ENCODE data around the gene CWC27.

CWC27 gene, protein sequence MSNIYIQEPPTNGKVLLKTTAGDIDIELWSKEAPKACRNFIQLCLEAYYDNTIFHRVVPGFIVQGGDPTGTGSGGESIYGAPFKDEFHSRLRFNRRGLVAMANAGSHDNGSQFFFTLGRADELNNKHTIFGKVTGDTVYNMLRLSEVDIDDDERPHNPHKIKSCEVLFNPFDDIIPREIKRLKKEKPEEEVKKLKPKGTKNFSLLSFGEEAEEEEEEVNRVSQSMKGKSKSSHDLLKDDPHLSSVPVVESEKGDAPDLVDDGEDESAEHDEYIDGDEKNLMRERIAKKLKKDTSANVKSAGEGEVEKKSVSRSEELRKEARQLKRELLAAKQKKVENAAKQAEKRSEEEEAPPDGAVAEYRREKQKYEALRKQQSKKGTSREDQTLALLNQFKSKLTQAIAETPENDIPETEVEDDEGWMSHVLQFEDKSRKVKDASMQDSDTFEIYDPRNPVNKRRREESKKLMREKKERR

DNA sequence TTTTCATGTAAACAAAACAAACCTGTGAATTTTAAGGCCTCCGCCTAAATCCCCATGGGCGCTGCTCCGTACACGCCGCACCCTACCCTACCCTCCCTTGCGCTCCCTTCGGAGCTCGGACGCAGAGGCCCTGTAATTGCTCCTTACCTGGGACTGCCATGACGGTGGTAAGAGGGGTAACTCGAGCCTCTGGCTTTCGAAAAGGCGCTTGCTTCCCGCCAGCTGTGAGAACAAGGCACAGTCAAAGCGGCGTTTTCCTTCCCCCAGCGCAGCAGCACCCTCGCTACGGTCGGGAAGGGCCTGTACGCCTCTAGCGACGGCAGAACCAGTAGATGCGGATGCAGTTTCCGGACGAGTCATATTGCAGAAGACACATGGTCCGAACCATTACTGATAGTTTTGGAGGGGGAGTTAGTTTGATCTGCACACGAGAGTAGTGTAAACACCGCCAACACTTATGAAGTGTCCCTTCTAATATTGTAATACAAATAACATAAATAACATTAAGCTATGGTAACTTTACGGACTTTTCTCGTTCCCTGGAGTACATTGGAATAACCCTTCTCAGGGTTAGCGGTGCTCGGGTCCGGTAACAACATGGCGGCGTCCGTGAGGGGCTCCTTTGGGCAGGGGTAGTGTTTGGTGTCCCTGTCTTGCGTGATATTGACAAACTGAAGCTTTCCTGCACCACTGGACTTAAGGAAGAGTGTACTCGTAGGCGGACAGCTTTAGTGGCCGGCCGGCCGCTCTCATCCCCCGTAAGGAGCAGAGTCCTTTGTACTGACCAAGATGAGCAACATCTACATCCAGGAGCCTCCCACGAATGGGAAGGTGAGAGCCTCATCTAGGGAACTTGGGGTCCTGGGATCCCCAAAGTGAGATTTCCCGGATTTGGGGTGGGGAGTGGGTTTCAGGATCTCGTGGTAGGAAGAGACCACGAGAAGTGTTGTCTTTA, at the start of gene CWC27, which contains the start of gene SREK1IP1:
Gene CWC27 (plus strand): TSS at position 573 of the 955 bp plus-strand sequence. CDS start 217 bp downstream, at position 790.
Gene SREK1IP1 (minus strand): TSS at position 334 of the 955 bp plus-strand sequence. CDS start 174 bp downstream, at position 160.
- in situ Hi-C loops (cut with HindIII; ENCODE audit: low pct_unique_long_range_greater_than_20kb, low sequenced_read_pairs), result no loop called here
- DNase-seq (ENCODE audit: low read depth in 1 of 2, low spot score in 1 of 2), result peak; percentile 41 to 94
- peak; percentile 31; the same call in 1 of the 2 replicates for TF ChIP-seq JUND (IDR thresholded peaks at IDR 0.05; ENCODE audit: low read depth)

DNA sequence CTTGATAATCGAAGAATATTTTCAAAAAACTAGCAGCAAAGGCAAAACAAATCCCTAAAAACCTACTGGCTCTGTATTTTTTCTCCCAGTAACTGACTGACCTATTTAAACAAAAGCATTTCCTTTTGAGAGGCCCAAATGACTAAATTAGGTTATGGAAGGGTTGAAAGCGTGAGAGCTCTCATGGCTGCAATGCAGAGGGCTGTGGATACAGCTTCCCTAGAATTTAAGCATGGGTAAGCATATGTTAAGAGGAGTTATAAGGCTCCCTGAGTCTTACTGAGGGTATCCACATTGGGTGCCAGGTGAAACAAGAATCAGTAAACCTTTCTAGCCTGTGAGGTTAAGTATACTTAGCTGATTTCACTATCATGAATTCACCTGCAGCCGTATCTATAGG, 46.1 kb upstream of the CWC27 start:
- TF ChIP-seq JUND (IDR thresholded peaks at IDR 0.05; ENCODE audit: low read depth), result no peak
- in situ Hi-C loops (cut with HindIII; ENCODE audit: low pct_unique_long_range_greater_than_20kb, low sequenced_read_pairs), result no loop called here
- no peak for DNase-seq (ENCODE audit: low read depth in 1 of 2, low spot score in 1 of 2)

DNA sequence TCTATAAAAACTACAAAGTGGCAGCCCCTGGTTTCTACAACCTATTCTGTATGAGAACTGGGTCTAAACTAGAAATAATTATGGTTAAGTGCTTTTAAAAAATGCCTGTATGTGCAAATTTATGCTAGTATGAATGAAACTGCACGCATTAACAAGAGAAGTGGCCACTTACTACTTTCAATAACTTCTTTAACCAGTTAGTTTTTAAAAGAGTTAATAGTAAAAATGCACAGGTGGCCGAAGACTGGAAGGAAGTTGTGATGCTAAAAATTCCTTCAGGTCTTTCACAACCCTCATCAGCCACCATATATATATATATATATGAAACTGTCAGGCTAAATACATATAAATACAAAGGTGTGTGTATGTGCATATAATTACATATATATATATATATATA, 41.6 kb upstream of the CWC27 start:
- in situ Hi-C loops (cut with HindIII; ENCODE audit: low pct_unique_long_range_greater_than_20kb, low sequenced_read_pairs), result no loop called here
- DNase-seq (ENCODE audit: low read depth in 1 of 2, low spot score in 1 of 2), result no peak
- no peak for TF ChIP-seq JUND (IDR thresholded peaks at IDR 0.05; ENCODE audit: low read depth)

GRCh38 chr5:64742411-64742810, 26.3 kb upstream of the CWC27 start:
- DNase-seq (ENCODE audit: low read depth in 1 of 2, low spot score in 1 of 2), result no peak
- no peak for TF ChIP-seq JUND (IDR thresholded peaks at IDR 0.05; ENCODE audit: low read depth)
- in situ Hi-C loops (cut with HindIII; ENCODE audit: low pct_unique_long_range_greater_than_20kb, low sequenced_read_pairs), result no loop called here

- in situ Hi-C loops (cut with HindIII; ENCODE audit: low pct_unique_long_range_greater_than_20kb, low sequenced_read_pairs), result no loop called here
- no peak for DNase-seq (ENCODE audit: low read depth in 1 of 2, low spot score in 1 of 2)
- no peak for TF ChIP-seq JUND (IDR thresholded peaks at IDR 0.05; ENCODE audit: low read depth)
These were observed 25.9 kb upstream of the CWC27 start for GRCh38 chr5:64742821-64743220.

DNA sequence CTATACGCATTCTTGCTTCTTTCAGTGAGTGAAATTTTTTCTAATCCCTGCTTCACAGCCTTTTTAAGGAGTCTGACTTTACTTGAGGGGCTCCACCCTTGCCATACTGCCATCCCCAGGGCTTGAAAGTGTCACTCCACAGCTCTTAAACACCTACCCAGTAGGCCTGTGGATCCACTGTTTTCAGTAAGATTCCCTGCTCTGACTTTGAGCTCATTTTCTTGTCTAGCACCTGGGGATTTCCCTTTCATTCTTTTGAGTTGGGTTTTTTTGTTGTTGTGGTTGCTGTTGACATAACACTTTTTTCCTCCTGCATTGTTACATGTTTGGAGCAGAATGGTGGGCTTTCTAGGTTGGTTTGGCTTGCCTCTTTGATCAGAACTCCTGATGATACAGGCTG, 23.8 kb upstream of the CWC27 start:
- in situ Hi-C loops (cut with HindIII; ENCODE audit: low pct_unique_long_range_greater_than_20kb, low sequenced_read_pairs), result no loop called here

GRCh38 chr5:64746446-64746845, 22.3 kb upstream of the CWC27 start:
- in situ Hi-C loops (cut with HindIII; ENCODE audit: low pct_unique_long_range_greater_than_20kb, low sequenced_read_pairs), result no loop called here
- no peak for TF ChIP-seq JUND (IDR thresholded peaks at IDR 0.05; ENCODE audit: low read depth)
- DNase-seq (ENCODE audit: low read depth in 1 of 2, low spot score in 1 of 2), result no peak

More for the DNA sequence above, 23.8 kb upstream of the CWC27 start:
- TF ChIP-seq JUND (IDR thresholded peaks at IDR 0.05; ENCODE audit: low read depth), result no peak
- DNase-seq (ENCODE audit: low read depth in 1 of 2, low spot score in 1 of 2), result no peak

DNA sequence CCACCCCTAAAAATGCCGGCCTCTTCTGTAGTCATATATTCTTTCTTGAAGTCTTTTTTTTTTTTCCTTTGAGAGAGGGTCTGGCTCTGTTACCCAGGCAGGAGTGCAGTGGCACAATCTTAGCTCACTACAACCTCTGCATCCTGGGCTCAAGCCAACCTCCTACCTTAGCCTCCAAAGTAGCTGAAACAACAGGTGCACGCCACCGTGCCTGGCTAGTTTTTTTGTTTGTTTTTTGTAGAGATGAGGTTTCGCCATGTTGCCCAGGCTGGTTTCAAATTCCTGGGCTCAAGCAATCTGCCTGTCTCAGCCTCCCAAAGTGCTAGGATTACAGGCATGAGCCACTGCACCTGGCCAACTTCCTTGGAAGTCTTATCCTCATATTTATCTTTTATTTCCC, 19.3 kb upstream of the CWC27 start:
- no peak for DNase-seq (ENCODE audit: low read depth in 1 of 2, low spot score in 1 of 2)
- no peak for TF ChIP-seq JUND (IDR thresholded peaks at IDR 0.05; ENCODE audit: low read depth)
- in situ Hi-C loops (cut with HindIII; ENCODE audit: low pct_unique_long_range_greater_than_20kb, low sequenced_read_pairs), result no loop called here

DNA sequence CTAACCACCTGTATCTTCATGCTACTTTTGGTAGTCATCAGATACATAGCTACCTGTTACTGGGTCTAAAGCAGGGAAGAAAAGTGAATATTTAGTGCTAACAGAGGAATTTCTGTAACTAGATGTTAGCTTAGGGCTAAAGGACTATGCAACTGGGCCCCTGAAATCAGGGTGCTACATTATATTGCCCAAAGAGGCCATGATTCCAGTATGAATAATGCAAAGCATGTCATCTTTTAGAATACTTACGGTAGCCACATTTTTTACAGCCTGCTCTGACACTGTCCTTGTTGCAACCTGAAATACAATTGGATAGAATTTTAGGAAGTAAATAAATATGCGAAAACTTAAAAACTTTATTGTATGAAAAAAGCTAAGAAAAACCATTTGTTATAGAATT, 14.7 kb upstream of the CWC27 start:
- in situ Hi-C loops (cut with HindIII; ENCODE audit: low pct_unique_long_range_greater_than_20kb, low sequenced_read_pairs), result no loop called here
- no peak for TF ChIP-seq JUND (IDR thresholded peaks at IDR 0.05; ENCODE audit: low read depth)
- no peak for DNase-seq (ENCODE audit: low read depth in 1 of 2, low spot score in 1 of 2)

DNA sequence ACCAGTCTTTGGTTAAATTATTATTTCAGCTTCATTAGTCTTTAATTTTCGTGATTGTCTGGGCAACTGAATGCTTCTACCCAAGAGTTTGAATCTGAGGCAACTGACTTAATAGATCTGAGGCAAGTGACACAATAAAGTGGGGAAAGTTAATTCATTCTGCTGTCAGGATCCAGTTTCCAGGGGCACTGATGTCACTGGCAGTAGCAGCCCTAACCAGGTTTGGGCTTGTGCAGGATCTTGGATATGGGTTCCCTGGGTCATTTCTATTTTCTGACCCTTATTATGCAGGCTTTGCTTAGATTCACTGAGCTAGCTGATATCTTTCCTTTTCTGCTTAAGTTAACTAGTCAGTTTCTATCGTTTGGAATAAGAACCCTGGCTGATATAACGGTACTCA, 9.8 kb upstream of the CWC27 start:
- in situ Hi-C loops (cut with HindIII; ENCODE audit: low pct_unique_long_range_greater_than_20kb, low sequenced_read_pairs), result no loop called here
- no peak for TF ChIP-seq JUND (IDR thresholded peaks at IDR 0.05; ENCODE audit: low read depth)
- DNase-seq (ENCODE audit: low read depth in 1 of 2, low spot score in 1 of 2), result no peak

DNA sequence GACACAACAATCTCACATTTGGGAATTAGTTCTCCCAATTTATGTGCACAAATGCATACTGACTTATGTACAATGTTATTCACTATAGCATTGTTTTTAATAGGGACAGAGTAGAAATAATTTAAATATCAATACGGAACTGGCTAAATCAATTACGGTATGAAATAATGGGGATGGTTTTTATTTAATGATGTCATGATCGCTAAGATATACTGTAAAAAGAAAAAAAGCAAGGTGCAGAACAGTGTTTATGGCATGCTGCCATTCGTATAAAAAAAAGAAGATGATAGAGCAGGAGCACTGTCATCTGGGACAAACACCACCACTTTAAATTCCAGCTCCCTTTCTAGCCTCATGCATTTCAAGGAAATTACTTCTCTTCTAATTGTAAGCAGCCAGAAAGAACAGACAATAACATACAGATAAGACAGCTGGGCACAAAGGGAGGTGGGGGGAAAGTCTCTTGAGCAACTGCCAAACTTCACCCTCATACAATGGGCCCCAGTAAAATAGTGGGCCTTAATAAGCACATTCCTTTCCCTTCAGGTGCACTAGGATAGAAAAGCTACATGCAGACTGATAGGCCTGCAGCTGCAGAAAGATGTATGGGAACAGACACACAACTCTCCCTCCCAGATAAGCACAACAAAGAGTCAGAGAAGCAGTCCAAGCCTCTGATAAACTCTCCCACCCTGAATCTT, 8.6 kb upstream of the CWC27 start:
- in situ Hi-C loops (cut with HindIII; ENCODE audit: low pct_unique_long_range_greater_than_20kb, low sequenced_read_pairs), result no loop called here
- TF ChIP-seq JUND (IDR thresholded peaks at IDR 0.05; ENCODE audit: low read depth), result no peak
- no peak for DNase-seq (ENCODE audit: low read depth in 1 of 2, low spot score in 1 of 2)

- TF ChIP-seq JUND (IDR thresholded peaks at IDR 0.05; ENCODE audit: low read depth), result no peak
- no peak for DNase-seq (ENCODE audit: low read depth in 1 of 2, low spot score in 1 of 2)
- in situ Hi-C loops (cut with HindIII; ENCODE audit: low pct_unique_long_range_greater_than_20kb, low sequenced_read_pairs), result no loop called here
These were observed 4.7 kb upstream of the CWC27 start for GRCh38 chr5:64763948-64764503.

All from T47D (cell line).